Coronary artery (tissue), 2 donors: Measurements from ENCODE around the gene ATAT1.

Source experiments
- DNase-seq: peaks from one replicate; pipeline ENCODE4 v3.0.0-alpha.2; 2017; ENCODE audit warnings: low spot score
- H3K27ac ChIP-seq, 2 donors: fragments of 200-600 bp; sonication (generic); one replicate each; pipeline ENCODE4 v1.5.1; 2016 to 2019
- H3K4me3 ChIP-seq: fragments of 200-600 bp; sonication (generic); 2 replicates; pipeline ENCODE4 v1.5.1; 2016; ENCODE audit warnings: mild to moderate bottlenecking, moderate library complexity
- TF ChIP-seq, protein P1 (sequence below): fragments of 200-600 bp; sonication (generic); IDR thresholded peaks from one replicate; pipeline ENCODE4 v1.5.1; 2019; ENCODE audit warnings: antibody characterized with exemption

The ATAT1 gene

DNA sequence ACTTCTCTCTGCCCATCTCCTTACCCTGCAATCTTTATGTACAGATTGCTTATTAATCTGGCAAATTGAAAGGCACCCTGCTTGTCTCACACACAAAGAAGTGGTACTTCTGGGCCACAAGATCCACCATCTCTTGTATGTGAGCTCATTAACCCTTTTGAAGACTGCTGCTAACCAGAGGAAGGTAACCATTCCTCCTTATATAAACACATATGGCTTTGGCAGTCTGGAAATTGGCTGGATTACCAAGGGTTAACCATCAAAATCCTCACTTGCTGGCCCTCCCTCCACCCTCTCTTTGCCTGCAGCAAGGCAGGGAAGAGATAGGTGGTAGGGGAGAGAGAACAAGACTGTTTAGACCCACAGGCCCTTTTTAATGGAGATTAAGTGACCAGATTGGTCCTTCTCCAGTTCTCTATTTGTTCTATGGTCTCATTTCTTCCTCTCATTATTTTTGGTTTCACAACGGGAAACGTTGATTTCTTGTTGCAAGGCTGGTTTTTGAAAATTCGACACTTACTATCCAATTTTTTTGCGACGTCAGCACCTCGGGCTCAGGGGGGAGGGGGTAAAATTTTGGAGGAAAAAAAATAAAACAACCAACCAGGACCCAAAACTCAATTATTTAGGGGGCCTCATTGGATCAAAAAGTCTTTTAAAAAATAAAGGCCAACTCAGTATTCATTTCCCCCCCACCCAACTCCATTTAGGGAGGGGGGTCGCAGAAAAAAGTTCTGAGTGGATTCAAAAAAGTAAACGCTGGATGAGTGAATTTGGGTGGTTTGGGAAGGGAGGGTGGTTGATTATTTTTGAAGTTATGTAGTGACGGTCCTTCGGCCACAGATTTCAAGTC lies 10.5 kb upstream of the ATAT1 start:
- peak overlapping the region; percentile 92 to 96 for H3K27ac ChIP-seq
- H3K4me3 ChIP-seq, result peak overlapping the region; percentile 79
- TF ChIP-seq, protein P1, sequence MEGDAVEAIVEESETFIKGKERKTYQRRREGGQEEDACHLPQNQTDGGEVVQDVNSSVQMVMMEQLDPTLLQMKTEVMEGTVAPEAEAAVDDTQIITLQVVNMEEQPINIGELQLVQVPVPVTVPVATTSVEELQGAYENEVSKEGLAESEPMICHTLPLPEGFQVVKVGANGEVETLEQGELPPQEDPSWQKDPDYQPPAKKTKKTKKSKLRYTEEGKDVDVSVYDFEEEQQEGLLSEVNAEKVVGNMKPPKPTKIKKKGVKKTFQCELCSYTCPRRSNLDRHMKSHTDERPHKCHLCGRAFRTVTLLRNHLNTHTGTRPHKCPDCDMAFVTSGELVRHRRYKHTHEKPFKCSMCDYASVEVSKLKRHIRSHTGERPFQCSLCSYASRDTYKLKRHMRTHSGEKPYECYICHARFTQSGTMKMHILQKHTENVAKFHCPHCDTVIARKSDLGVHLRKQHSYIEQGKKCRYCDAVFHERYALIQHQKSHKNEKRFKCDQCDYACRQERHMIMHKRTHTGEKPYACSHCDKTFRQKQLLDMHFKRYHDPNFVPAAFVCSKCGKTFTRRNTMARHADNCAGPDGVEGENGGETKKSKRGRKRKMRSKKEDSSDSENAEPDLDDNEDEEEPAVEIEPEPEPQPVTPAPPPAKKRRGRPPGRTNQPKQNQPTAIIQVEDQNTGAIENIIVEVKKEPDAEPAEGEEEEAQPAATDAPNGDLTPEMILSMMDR, result no peak
- no peak for DNase-seq

DNA sequence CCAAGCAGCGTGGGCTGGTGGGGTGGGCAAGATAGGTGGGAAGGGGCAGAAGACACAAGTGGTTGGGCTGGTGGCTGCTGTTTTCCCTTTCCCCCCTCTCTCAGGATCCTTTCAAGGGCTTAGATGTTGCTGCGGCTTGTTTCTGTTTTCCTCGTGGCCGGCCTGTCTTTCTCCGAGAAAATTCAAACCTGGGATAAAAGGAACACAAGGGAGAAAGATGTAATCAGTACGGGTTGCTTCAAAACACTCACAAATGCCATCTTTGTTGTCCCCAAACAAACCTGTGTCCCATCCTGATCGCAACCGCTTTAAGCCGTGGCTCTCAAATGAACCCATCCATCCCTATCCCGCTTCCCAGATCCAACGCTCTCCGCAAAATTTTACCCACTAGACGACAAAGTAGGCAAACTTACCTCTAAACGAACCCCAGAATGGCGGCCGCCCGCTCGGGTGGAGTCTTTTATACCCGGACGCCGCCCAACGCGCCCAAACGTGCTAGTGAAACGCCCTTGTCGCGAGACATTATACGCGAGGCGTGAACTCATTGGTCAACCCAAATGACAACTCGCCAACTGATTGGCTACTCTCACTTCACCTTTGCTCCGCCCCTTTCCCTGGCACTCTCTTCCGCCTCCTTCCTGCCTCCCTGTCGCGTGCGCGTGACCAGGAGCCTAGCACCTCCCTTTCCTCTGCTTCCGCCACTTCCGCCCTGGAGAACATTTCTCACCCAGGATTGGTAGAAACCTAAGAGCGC lies 9.7 kb upstream of the ATAT1 start, which contains the start of gene PPP1R10:
PPP1R10 (minus strand) TSS at position 433 of the 754 bp plus-strand sequence. CDS start 7,299 bp downstream, outside the sequence.
- peak within 1 kb of the TSS; percentile 79 for H3K4me3 ChIP-seq
- TF ChIP-seq, protein P1, result no peak
- DNase-seq, result peak; percentile 100
- H3K27ac ChIP-seq, result peak within 1 kb of the TSS; percentile 92 to 96

DNA sequence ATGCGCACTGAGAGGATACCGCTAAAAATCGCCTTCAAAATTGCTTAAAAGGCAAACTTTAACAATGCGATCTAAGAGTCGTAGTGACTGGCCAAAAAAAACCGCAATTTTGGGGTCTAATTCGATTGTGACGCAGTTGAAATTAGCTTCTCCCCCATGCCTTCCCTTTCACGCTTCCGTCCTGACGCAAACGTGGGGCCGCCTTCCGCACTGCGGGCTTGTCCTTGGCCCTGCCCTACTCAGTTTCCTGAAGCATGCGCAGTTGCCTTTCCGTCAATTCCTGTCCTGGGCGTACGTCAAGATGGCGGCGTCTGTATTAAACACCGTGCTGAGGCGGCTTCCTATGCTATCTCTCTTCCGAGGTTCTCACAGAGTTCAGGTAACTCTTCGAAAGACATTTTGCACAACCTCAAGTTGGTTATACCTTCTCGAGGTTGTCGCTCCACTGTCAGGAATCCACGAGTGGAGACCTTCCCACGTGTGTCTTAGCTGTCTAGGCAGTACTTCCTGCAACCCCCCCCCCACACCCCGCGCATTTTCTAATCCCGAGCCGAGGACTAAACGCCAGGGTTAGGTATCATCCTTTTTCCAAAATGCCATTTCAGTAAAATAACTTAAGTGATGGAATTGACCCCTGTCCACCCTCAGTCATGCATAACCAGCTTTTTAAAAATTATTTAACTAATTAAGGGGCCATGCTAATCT lies 9.0 kb upstream of the ATAT1 start, which contains the start of gene MRPS18B:
MRPS18B (plus strand) TSS at position 276 of the 705 bp plus-strand sequence; CDS start at position 302, 26 bp downstream.
- Histone ChIP-seq H3K27ac (peak within 1 kb of the TSS; percentile 92 to 96), H3K4me3 (peak within 1 kb of the TSS; percentile 79)
- peak; percentile 99 for DNase-seq
- TF ChIP-seq, protein P1, result no peak

DNA sequence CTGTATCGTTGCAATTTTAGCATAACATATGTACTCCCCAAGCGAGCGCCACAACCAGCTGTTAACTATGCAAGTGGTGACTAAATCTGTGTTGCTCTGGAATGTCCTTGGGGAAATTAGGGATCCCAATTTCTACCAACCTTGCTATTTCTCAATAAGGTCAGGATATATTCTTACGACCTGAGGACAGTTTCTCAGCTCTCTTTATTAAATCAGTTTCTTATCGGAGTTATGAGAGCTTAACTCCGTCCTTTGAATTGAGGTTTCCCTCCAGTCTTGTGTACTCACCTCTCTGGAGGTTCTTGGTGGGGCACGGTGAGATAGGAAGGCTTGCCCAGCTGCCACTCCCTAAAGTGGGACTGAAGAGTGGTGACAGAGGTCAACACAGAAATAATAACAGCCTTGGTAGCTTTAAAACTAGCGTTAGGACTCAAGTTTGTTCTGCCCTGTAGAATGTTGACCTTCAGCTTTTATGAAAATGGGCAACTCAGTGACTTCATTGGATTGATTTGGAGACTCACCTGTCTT lies 8.3 kb upstream of the ATAT1 start:
- H3K4me3 ChIP-seq, result peak overlapping the region; percentile 72
- peak overlapping the region; percentile 91 to 96 for H3K27ac ChIP-seq
- no peak for DNase-seq
- TF ChIP-seq, protein P1, result no peak

DNA sequence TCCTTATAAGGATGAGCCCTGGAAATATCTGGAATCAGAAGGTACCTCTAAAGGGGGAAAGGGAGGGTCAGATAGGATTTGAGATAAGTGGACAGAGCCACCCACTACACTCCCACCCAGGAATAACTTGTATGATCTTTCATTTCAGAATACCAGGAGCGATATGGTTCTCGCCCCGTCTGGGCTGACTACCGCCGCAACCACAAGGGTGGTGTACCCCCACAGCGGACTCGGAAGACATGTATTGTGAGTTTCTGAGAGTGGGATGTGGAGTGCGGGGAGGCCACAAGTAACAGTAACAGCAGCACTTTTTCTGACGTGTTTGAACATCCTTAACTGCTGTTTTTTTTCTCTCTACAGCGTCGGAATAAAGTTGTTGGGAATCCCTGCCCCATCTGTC lies 7.1 kb upstream of the ATAT1 start:
- H3K27ac ChIP-seq, result no peak overlapping the region
- TF ChIP-seq, protein P1, result no peak
- no peak for DNase-seq
- no peak overlapping the region for H3K4me3 ChIP-seq

DNA sequence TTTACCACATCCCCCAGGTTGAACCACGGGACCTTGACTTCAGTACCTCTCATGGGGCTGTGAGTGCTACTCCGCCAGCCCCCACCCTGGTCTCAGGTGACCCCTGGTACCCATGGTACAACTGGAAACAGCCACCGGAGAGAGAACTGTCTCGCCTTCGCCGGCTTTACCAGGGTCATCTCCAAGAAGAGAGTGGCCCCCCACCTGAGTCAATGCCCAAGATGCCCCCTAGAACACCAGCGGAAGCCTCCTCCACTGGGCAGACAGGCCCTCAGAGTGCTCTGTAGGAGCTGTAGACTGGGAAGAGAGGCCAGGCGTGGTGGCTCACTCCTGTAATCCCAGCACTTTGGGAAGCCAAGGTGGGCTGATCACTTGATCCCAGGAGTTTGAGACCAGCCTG lies 1.2 kb upstream of the ATAT1 start:
- H3K27ac ChIP-seq, result no peak overlapping the region
- DNase-seq, result no peak
- TF ChIP-seq, protein P1, result no peak

More for the DNA sequence above, 1.2 kb upstream of the ATAT1 start:
- no peak overlapping the region for H3K4me3 ChIP-seq
